Epithelial cell of prostate (primary cell): Measurements from ENCODE around the gene CHD9.
"Not testable (repeated sequence)": the region's sequence is repeated elsewhere in the genome, so short reads cannot be mapped to it uniquely, and the experiment has no call there.

Experiments
- DNase-seq: peaks from one replicate; pipeline ENCODE4 v3.0.0-alpha.2; 2011; ENCODE audit warnings: low read depth, low spot score
- H3K27ac ChIP-seq: fragments of 450-650 bp; 2 replicates; pipeline ENCODE4 v1.5.1; 2017; ENCODE audit warnings: mild to moderate bottlenecking

The CHD9 gene

GRCh38 chr16:53054670-53055485 lies at the start of gene CHD9:
TSS of gene CHD9 (plus strand) at chr16:53054991. CDS start at chr16:53156090, 101,099 bp downstream.
- DNase-seq, result no peak
- H3K27ac ChIP-seq, result peak within 1 kb of the TSS; percentile 96

DNA sequence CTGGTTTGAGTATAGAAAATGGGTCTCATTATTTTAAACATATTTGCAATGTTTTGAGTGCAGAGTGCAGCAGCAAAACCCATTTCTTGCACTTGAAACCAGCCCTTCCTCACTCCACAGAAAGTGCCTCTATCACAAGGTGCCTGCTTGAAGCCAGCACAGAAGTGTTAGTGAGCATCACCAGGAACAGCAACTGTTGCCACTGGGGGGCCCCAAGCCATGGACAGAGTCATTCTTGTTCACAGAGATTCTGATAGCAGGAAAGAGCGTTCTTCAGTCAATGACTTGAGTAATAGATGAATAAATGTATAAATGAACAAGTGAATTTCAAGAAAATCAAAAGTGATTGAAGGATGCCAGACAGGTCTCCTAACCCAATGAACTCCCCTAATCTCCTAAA lies 47.7 kb upstream of the CHD9 start:
- H3K27ac ChIP-seq, result no peak overlapping the region
- no peak for DNase-seq

- no peak for DNase-seq
- H3K27ac ChIP-seq, result no peak overlapping the region
These were observed 40.5 kb upstream of the CHD9 start for GRCh38 chr16:53014287-53014686.

GRCh38 chr16:53018834-53019416 lies 35.9 kb upstream of the CHD9 start:
- no peak overlapping the region for H3K27ac ChIP-seq
- no peak for DNase-seq

GRCh38 chr16:53022374-53022773 lies 32.4 kb upstream of the CHD9 start:
- no peak for DNase-seq
- H3K27ac ChIP-seq, result no peak overlapping the region

DNA sequence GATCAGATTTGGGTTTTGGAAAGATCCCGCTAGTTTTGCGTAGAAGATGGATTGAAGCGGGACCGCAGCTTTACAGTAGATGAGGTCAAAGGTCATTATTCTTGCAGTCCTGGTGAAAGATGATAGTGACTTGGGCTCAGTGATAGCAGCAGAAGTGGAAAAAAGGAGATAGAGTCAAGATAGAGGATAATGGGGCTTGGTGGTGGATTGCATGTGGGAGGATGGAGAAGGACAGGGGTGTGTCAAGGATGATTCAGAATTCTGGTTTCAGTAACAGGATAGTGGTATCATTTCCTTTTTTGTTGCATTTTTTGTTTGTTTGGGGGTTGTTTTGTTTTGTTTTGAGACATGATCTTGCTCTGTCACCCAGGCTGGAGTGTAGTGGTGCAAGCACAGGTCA lies 30.7 kb upstream of the CHD9 start:
- no peak for DNase-seq

GRCh38 chr16:53029971-53030370 lies 24.8 kb upstream of the CHD9 start:
- DNase-seq, result no peak
- H3K27ac ChIP-seq, result no peak overlapping the region

More for the DNA sequence above, 30.7 kb upstream of the CHD9 start:
- H3K27ac ChIP-seq, result no peak overlapping the region

DNA sequence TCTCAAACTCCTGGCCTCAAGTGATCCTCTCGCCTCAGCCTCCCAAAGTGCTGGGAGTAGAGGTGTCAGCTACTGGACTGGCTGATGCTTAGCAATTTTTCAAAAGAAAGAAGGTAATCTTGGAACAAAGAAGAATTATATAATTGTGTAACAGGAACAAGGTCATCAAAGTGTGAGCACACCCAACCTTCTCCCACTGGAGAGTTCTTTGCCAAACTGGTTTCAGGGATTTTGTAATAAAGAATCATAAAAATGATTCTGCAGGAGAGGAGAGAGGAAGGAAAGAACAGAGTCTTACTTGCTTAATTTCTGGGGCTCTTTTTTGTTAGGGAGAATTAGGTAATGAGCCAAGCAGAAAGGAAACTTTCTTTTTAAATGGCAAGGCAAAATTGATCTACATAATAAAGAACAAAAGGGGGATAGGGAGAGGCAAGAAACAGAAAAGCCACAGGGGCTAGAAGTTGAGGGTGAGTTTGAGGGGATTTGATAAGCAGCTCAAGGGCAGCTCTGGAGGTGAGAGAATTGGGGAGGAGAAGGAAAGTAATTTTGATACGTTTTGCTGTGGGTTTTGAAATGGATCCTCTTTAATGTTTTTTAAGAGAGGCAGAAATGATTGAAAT lies 23.4 kb upstream of the CHD9 start:
- peak overlapping the region; percentile 64 for H3K27ac ChIP-seq
- no peak for DNase-seq

DNA sequence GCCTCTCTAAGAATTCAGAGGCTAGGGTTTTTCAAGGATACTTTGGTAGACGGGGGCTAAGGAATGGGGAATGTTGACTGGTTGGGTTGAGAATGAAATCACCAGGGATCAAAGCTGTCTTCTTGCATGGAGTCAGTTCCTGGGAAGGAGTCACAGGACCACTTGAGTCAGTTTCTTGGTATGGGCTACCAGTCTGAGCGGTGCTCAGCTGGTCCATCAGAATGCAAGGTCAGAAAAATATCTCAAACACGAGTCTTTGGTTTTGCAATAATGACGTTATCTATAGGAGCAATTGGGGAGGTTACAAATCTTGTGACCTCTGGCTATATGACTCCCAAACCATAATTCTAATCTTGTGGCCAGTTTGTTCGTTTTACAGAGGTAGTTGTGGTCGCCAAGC lies 20.5 kb upstream of the CHD9 start:
- peak overlapping the region; percentile 64 for H3K27ac ChIP-seq
- no peak for DNase-seq

GRCh38 chr16:53035176-53035942 lies 19.4 kb upstream of the CHD9 start:
- H3K27ac ChIP-seq, result peak overlapping the region; percentile 64
- no peak for DNase-seq

- H3K27ac ChIP-seq, result peak overlapping the region; percentile 50
- DNase-seq, result no peak
These were observed 18.7 kb upstream of the CHD9 start for GRCh38 chr16:53036066-53036465.

DNA sequence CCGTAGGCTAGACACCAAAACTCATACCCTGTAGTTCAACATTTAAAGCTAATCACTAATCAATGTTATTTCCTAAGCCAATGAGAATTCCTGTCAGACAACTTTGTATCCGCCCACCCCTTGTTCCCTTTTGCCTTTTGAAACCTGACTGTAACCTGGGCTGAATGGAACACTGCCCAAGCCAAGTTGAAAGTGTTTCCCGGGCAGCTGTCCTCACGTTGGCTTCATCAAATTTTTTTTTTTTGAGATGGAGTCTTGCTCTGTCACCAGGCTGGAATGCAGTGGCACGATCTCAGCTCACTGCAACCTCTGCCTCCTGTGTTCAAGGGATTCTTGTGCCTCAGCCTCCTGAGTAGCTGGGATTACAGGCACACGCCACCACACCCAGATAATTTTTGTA lies 18.1 kb upstream of the CHD9 start:
- peak overlapping the region; percentile 50 for H3K27ac ChIP-seq
- DNase-seq, result not testable (repeated sequence)

GRCh38 chr16:53040788-53041187 lies 14.0 kb upstream of the CHD9 start:
- no peak overlapping the region for H3K27ac ChIP-seq
- DNase-seq, result no peak

DNA sequence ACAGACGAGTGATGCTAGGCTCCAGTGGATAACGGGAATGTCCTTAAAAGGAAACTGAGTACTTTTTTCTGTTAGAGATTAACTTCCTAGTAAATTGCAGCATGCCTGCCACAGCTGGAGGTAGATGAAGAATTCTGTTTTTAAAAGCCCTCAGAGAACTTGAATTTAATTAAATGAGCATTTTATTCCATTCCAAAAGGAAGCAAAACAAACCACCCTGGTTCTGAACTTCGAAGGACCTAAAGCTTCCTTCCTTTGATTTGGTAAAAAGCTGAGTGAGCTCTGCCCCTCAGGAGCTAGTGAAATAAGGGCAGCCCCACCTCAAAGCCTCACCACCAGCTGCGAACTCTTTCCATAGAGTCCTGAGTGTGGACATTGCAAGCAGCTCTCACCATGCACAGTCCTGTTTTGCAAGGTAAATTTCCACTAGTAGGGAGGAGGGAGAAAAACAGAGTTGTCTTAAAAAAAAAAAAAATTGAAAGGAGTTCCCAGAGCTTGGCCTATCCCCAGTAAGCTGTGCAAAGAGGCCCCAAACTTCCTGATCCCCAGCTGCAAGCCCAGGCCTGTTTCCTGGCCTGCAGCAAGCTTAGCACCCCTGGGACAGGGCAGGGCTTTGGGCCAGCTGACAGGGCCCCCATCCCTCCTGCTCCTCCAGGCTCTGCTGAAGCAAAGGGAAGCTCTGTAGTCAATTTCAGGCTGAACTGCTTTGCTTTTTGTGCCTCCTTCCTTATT lies 13.3 kb upstream of the CHD9 start:
- DNase-seq, result peak; percentile 74
- H3K27ac ChIP-seq, result peak overlapping the region; percentile 69

DNA sequence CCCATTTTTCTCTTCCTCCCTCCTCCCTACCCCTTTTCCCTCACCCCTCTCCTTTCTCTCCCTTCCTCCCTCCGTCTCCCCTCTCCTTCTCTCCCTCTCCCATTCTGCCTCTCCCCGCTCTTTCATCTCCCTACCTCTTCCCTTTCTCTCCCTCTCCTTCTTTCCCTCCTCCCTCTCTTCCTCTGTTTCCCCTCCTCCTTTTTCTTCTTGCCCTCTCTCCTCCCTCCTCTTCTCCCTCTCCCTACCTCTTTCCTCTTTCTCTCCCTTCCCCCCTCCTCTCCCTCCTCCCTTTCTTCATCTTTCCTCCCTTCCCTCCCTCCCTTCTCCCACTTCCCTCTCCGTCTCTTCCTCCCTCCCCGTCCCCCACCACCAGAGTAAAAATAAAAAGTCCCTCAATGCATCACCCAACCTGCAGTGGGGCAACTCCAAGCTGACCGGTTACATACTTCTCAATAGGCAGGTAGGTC lies 12.5 kb upstream of the CHD9 start:
- H3K27ac ChIP-seq, result peak overlapping the region; percentile 69
- no peak for DNase-seq

DNA sequence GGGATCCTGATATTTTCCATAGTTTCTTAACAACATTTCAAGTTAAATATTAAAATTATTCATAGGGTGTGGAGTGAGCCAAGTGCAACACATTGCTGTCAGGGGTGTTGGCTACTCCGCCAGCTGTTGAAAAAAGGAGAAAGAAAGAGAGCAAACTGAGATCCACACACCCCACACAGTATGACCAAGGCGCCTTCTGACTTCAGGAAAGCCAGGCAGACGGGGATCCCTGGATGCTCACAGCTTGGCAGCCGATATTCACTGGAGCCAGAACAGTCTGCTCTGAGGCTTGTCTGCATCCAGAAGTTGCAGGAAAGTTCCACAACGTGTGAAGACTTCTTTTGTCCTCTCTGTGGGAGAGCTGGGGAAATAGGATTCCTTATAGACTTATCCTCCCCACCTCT lies 11.4 kb upstream of the CHD9 start:
- DNase-seq, result no peak
- H3K27ac ChIP-seq, result peak overlapping the region; percentile 69

- DNase-seq, result no peak
- peak overlapping the region; percentile 69 for H3K27ac ChIP-seq
These were observed 10.7 kb upstream of the CHD9 start for GRCh38 chr16:53043986-53044601.

- H3K27ac ChIP-seq, result peak overlapping the region; percentile 2
- no peak for DNase-seq
These were observed 9.2 kb upstream of the CHD9 start for GRCh38 chr16:53045341-53046220.
